Choroid plexus epithelial cell (primary cell): Measurements from ENCODE around the gene TMC7.

Source experiments
- DNase-seq: peaks from one replicate; pipeline ENCODE4 v3.0.0-alpha.2; 2010; ENCODE audit warnings: low read depth
- H3K4me3 ChIP-seq: 2 replicates; pipeline ENCODE4 v1.5.1; 2011; ENCODE audit warnings: low read depth, mild to moderate bottlenecking, control low read depth, low read length, moderate library complexity
- CTCF ChIP-seq: conservative IDR thresholded peaks from 2 replicates; pipeline ENCODE4 v1.5.1; 2011; ENCODE audit warnings: low read depth, mild to moderate bottlenecking, control low read depth, inconsistent platforms, low read length, moderate library complexity

Gene TMC7

GRCh38 chr16:19017179-19017578 lies 33.4 kb downstream of the TMC7 start:
- DNase-seq, result no peak
- H3K4me3 ChIP-seq, result no peak overlapping the region
- TF ChIP-seq CTCF, result no peak

DNA sequence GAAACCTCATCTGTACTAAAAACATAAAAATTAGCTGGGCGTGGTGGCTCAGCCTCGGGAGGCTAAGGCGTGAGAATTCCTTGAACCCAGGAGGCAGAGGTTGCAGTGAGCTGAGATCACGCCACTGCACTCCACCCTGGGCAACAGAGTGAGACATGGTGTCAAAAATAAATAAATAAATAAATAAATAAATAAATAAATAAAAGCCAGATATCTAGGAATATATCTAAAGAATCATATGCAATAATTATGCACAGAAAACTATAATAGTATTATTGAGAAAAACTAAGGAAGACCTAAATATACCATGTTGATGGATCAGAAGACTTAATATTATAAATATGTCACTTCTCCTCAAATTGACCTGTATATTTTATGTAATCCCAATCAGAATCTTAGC lies 37.0 kb downstream of the TMC7 start:
- TF ChIP-seq CTCF, result no peak
- no peak for DNase-seq
- no peak overlapping the region for H3K4me3 ChIP-seq

DNA sequence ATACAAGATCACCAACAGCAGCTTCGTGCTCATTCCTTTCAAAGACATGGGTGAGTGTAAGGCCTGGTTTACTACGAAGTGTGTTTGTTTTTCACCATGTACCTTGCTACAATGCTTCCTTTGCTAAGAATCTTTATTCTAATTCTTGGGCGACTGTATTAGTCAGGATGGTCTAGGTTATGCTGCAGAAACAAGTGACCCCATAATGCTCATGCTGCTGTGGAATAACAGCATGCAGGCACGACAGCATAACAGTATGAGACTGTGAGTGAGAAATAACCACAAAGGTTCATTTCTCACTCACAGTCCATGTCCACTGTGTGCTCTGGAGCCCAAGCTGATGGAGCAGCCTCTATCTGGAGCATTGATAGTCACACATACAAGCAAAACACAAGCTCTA lies 38.0 kb downstream of the TMC7 start:
- TF ChIP-seq CTCF, result no peak
- H3K4me3 ChIP-seq, result no peak overlapping the region

GRCh38 chr16:19027416-19027815 lies 43.7 kb downstream of the TMC7 start:
- H3K4me3 ChIP-seq, result no peak overlapping the region
- no peak for TF ChIP-seq CTCF
- no peak for DNase-seq

More for the DNA sequence above, 38.0 kb downstream of the TMC7 start:
- no peak for DNase-seq

DNA sequence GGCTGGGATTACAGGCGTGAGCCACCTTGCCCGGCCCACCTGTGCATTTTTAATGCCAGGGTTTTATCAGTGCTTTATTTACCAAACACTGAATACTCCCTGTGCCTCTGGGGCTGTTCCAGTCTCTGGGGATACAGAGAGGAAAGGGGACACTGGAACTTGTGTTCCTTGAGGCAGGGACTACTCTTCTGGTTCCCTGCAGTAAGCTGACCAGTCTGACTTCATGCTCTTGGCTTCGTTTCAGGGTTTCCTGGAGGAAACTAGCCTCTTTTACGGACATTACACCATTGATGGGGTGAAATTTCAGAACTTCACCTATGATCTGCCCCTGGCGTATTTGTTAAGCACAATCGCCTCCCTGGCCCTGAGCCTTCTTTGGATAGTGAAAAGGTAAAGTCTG lies 46.2 kb downstream of the TMC7 start:
- DNase-seq, result no peak
- TF ChIP-seq CTCF, result no peak
- H3K4me3 ChIP-seq, result no peak overlapping the region

GRCh38 chr16:19031738-19032137 lies 48.0 kb downstream of the TMC7 start:
- no peak overlapping the region for H3K4me3 ChIP-seq
- DNase-seq, result no peak
- no peak for TF ChIP-seq CTCF

- DNase-seq, result no peak
- TF ChIP-seq CTCF, result no peak
- no peak overlapping the region for H3K4me3 ChIP-seq
Measured at GRCh38 chr16:19033761-19034160, 50.0 kb downstream of the TMC7 start.
